Neural progenitor cell (in vitro differentiated cells): ENCODE results near the gene MED25. TPM values are rescaled to one million over a fixed set of nuclear protein-coding genes. Genes with fewer than 3 reads are reported as not detected.
A peak's percentile ranks its signal among the peaks of the same experiment; 100 is the strongest.

Experiments
- DNase-seq: peaks from one replicate; pipeline ENCODE4 v3.0.0-alpha.2; 2016; ENCODE audit warnings: low spot score
- H2AFZ ChIP-seq: fragments of 200-600 bp; sonication (generic); replicated peaks from 2 replicates; pipeline ENCODE4 v1.6.1; 2016; ENCODE audit warnings: antibody characterized with exemption
- H3F3A ChIP-seq: fragments of 200-600 bp; sonication (generic); 2 replicates; pipeline ENCODE4 v1.6.1; 2016; ENCODE audit warnings: antibody characterized with exemption, low read depth
- H3K27ac ChIP-seq: fragments of 200-600 bp; sonication (generic); 2 replicates; pipeline ENCODE4 v1.5.1; 2016; ENCODE audit warnings: mild to moderate bottlenecking
- H3K27me3 ChIP-seq: fragments of 200-600 bp; sonication (generic); 2 replicates; pipeline ENCODE4 v1.6.1; 2016; ENCODE audit warnings: mild to moderate bottlenecking, moderate library complexity
- H3K36me3 ChIP-seq: fragments of 200-600 bp; sonication (generic); 2 replicates; pipeline ENCODE4 v1.5.1; 2016
- H3K4me1 ChIP-seq: fragments of 200-600 bp; sonication (generic); 2 replicates; pipeline ENCODE4 v1.6.1; 2016; ENCODE audit warnings: mixed run types
- H3K4me2 ChIP-seq: fragments of 200-600 bp; sonication (generic); 2 replicates; pipeline ENCODE4 v1.6.1; 2016
- H3K4me3 ChIP-seq: fragments of 200-600 bp; sonication (generic); 2 replicates; pipeline ENCODE4 v1.5.1; 2016
- H3K79me2 ChIP-seq: fragments of 200-600 bp; sonication (generic); 2 replicates; pipeline ENCODE4 v1.6.1; 2016; ENCODE audit warnings: low read depth
- H3K9ac ChIP-seq: fragments of 200-600 bp; sonication (generic); 2 replicates; pipeline ENCODE4 v1.6.1; 2016
- H3K9me3 ChIP-seq: fragments of 200-600 bp; sonication (generic); 2 replicates; pipeline ENCODE4 v1.5.1; 2016; ENCODE audit warnings: low read depth
- H4K20me1 ChIP-seq: fragments of 200-600 bp; sonication (generic); 2 replicates; pipeline ENCODE4 v1.6.1; 2016; ENCODE audit warnings: low read depth
- H3K27ac Mint-ChIP-seq: 3 replicates; pipeline ENCODE4 v1.8.0; 2021; ENCODE audit warnings: mixed read lengths
- H3K27me3 Mint-ChIP-seq: 2 replicates; pipeline ENCODE4 v1.8.0; 2022; ENCODE audit warnings: low read depth, mild to moderate bottlenecking, inconsistent platforms, moderate library complexity, mixed read lengths; ENCODE audit not compliant: insufficient read depth
- H3K36me3 Mint-ChIP-seq: 3 replicates; pipeline ENCODE4 v1.8.0; 2021; ENCODE audit warnings: mixed read lengths
- H3K4me1 Mint-ChIP-seq: 3 replicates; pipeline ENCODE4 v1.8.0; 2021; ENCODE audit warnings: mixed read lengths
- H3K4me3 Mint-ChIP-seq: 3 replicates; pipeline ENCODE4 v1.8.0; 2021; ENCODE audit warnings: mild to moderate bottlenecking, moderate library complexity, mixed read lengths
- H3K9me3 Mint-ChIP-seq: 3 replicates; pipeline ENCODE4 v1.8.0; 2020; ENCODE audit warnings: mixed read lengths
- CTCF ChIP-seq: fragments of 200-600 bp; sonication (generic); IDR thresholded peaks from 2 replicates; pipeline ENCODE4 v1.5.1; 2017; ENCODE audit warnings: antibody characterized with exemption, mild to moderate bottlenecking
- EZH2 ChIP-seq: fragments of 200-600 bp; sonication (generic); IDR thresholded peaks from 2 replicates; pipeline ENCODE4 v1.6.1; 2017; ENCODE audit warnings: antibody characterized with exemption, mild to moderate bottlenecking, moderate library complexity
- EZH2phosphoT487 ChIP-seq: fragments of 200-600 bp; sonication (generic); IDR thresholded peaks from 2 replicates; pipeline ENCODE4 v1.6.1; 2017; ENCODE audit warnings: antibody characterized with exemption
- total RNA-seq: library from RNA; depleted of rRNA; stranded (reverse); fragments of >200 nt; gene quantifications from 2 replicates; pipeline ENCODE4 v1.2.3, GENCODE V29; 2015; ENCODE audit warnings: low replicate concordance

Gene MED25
- total RNA-seq, 1 donor from 2014 or later: 44.9 TPM

- Histone ChIP-seq H3K4me2 (no peak overlapping the region), H3K27ac (no peak overlapping the region), H4K20me1 (no peaks in the 10 kb centered on the region), H3K4me3 (no peak overlapping the region), H3K27me3 (no peaks in the 10 kb centered on the region), H3K9me3 (no peaks in the 10 kb centered on the region), H3K36me3 (no peaks in the 10 kb centered on the region), H3K4me1 (no peaks in the 10 kb centered on the region), H3K9ac (peak overlapping the region; percentile 39), H3K79me2 (no peaks in the 10 kb centered on the region), H2AFZ (no peak overlapping the region), H3F3A (peaks cover 5% of the 10 kb centered on the region)
- Mint-ChIP-seq H3K27me3 (no peaks in the 10 kb centered on the region), H3K4me1 (peaks cover 2% of the 10 kb centered on the region), H3K9me3 (no peaks in the 10 kb centered on the region), H3K4me3 (no peak overlapping the region), H3K36me3 (peaks cover 40% of the 10 kb centered on the region), H3K27ac (no peak overlapping the region)
- TF ChIP-seq EZH2phosphoT487: no peak
- no peak for TF ChIP-seq EZH2
- no peak for TF ChIP-seq CTCF
- no peak for DNase-seq
These were observed 21.6 kb downstream of the MED25 start for GRCh38 chr19:49839713-49840112.

GRCh38 chr19:49840321-49840720, 22.2 kb downstream of the MED25 start:
- H4K20me1 ChIP-seq: no peaks in the 10 kb centered on the region
- H3K4me1 ChIP-seq: no peaks in the 10 kb centered on the region
- DNase-seq: no peak
- no peaks in the 10 kb centered on the region for H3K79me2 ChIP-seq
- Mint-ChIP-seq H3K27me3 (no peaks in the 10 kb centered on the region), H3K9me3 (no peaks in the 10 kb centered on the region), H3K4me1 (peaks cover 2% of the 10 kb centered on the region), H3K36me3 (peaks cover 35% of the 10 kb centered on the region), H3K4me3 (no peak overlapping the region), H3K27ac (peak overlapping the region; percentile 44)
- peaks cover 6% of the 10 kb centered on the region for H3F3A ChIP-seq
- no peak overlapping the region for H3K27ac ChIP-seq
- H3K27me3 ChIP-seq: no peaks in the 10 kb centered on the region
- TF ChIP-seq EZH2phosphoT487 (no peak), CTCF (no peak), EZH2 (no peak)
- H3K36me3 ChIP-seq: no peaks in the 10 kb centered on the region
- H3K4me3 ChIP-seq: no peak overlapping the region
- no peak overlapping the region for H3K9ac ChIP-seq
- H3K9me3 ChIP-seq: no peaks in the 10 kb centered on the region
- H2AFZ ChIP-seq: no peak overlapping the region
- no peak overlapping the region for H3K4me2 ChIP-seq

DNA sequence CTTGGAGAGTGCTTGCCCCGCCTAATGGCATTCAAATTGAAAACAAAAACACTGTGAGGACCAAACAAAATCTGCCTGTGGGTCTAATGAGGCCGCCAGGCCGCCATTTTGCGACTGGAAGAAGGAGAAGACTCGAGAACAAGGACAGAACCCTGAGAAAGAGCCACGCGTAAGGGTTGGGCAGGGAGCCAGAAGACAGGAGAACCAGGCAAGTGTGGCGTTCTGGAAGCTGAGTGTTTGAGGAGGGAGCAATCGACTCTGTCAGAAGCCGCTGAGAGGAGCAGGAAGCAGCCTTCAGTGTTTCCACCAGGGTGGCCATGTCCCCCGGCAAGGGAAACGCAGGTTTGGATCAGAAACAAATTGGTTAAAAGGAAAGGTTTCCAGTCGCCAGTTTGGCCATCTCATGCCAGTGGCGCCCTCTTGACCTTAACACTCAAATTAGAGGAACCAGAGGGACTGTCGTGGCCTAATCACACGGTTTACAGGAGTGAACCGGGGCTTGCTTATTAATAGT, 22.7 kb downstream of the MED25 start:
- H3K4me1 ChIP-seq: no peaks in the 10 kb centered on the region
- Mint-ChIP-seq H3K4me3 (no peak overlapping the region), H3K27ac (peak overlapping the region; percentile 44), H3K9me3 (no peaks in the 10 kb centered on the region), H3K36me3 (peaks cover 35% of the 10 kb centered on the region), H3K27me3 (no peaks in the 10 kb centered on the region), H3K4me1 (peaks cover 2% of the 10 kb centered on the region)
- H3K27ac ChIP-seq: no peak overlapping the region
- no peaks in the 10 kb centered on the region for H4K20me1 ChIP-seq
- no peak overlapping the region for H3K9ac ChIP-seq
- no peak for DNase-seq
- H3K4me2 ChIP-seq: no peak overlapping the region
- no peaks in the 10 kb centered on the region for H3K36me3 ChIP-seq
- H3K79me2 ChIP-seq: no peaks in the 10 kb centered on the region
- H3F3A ChIP-seq: peaks cover 10% of the 10 kb centered on the region
- no peaks in the 10 kb centered on the region for H3K9me3 ChIP-seq
- H3K27me3 ChIP-seq: no peaks in the 10 kb centered on the region
- TF ChIP-seq EZH2phosphoT487: no peak
- TF ChIP-seq EZH2: no peak
- no peak for TF ChIP-seq CTCF
- no peak overlapping the region for H2AFZ ChIP-seq
- H3K4me3 ChIP-seq: no peak overlapping the region
